Measurements from ENCODE around the gene DGCR8. TPM values are rescaled to one million over a fixed set of nuclear protein-coding genes. Genes with fewer than 3 reads are reported as not detected.

DGCR8 gene
- total RNA-seq, 1 experiment from 2014 or later: 87.2 TPM

- peak; percentile 86 for DNase-seq (ENCODE audit: low spot score)
These were observed 27.5 kb upstream of the DGCR8 start for GRCh38 chr22:20052309-20053259.

GRCh38 chr22:20053407-20054033 is 26.5 kb upstream of the DGCR8 start:
- DNase-seq (ENCODE audit: low spot score): no peak

- no peak for DNase-seq (ENCODE audit: low spot score)
These were observed 26.0 kb upstream of the DGCR8 start for GRCh38 chr22:20054034-20054427.

GRCh38 chr22:20054485-20054884 is 25.6 kb upstream of the DGCR8 start:
- no peak for DNase-seq (ENCODE audit: low spot score)

- DNase-seq (ENCODE audit: low spot score): no peak
These were observed 24.9 kb upstream of the DGCR8 start for GRCh38 chr22:20055144-20055543.

GRCh38 chr22:20055654-20056053 is 24.4 kb upstream of the DGCR8 start:
- DNase-seq (ENCODE audit: low spot score): no peak

- DNase-seq (ENCODE audit: low spot score): no peak
These were observed 23.9 kb upstream of the DGCR8 start for GRCh38 chr22:20056161-20056560.

- no peak for DNase-seq (ENCODE audit: low spot score)
These were observed 23.2 kb upstream of the DGCR8 start for GRCh38 chr22:20056696-20057386.

GRCh38 chr22:20057596-20058268 is 22.3 kb upstream of the DGCR8 start:
- DNase-seq (ENCODE audit: low spot score): no peak

- DNase-seq (ENCODE audit: low spot score): no peak
These were observed 20.9 kb upstream of the DGCR8 start for GRCh38 chr22:20058989-20059770.

- DNase-seq (ENCODE audit: low spot score): no peak
These were observed 19.2 kb upstream of the DGCR8 start for GRCh38 chr22:20060700-20061480.

- peak; percentile 47 for DNase-seq (ENCODE audit: low spot score)
These were observed 18.6 kb upstream of the DGCR8 start for GRCh38 chr22:20061481-20061861.

GRCh38 chr22:20062043-20062765 is 17.8 kb upstream of the DGCR8 start:
- no peak for DNase-seq (ENCODE audit: low spot score)

- DNase-seq (ENCODE audit: low spot score): peak; percentile 74
These were observed 17.3 kb upstream of the DGCR8 start for GRCh38 chr22:20062766-20063083.

- no peak for DNase-seq (ENCODE audit: low spot score)
These were observed 16.5 kb upstream of the DGCR8 start for GRCh38 chr22:20063271-20064139.

- no peak for DNase-seq (ENCODE audit: low spot score)
These were observed 15.9 kb upstream of the DGCR8 start for GRCh38 chr22:20064140-20064480.

GRCh38 chr22:20064545-20065262 is 15.3 kb upstream of the DGCR8 start:
- DNase-seq (ENCODE audit: low spot score): no peak
